Measurements from ENCODE around the gene TBC1D5. TPM values are rescaled to one million over a fixed set of nuclear protein-coding genes. Genes with fewer than 3 reads are reported as not detected.

The TBC1D5 gene
- total and polyA plus RNA-seq, 7 donors, result 7.2 to 82.3 (median 43.7) TPM

DNA sequence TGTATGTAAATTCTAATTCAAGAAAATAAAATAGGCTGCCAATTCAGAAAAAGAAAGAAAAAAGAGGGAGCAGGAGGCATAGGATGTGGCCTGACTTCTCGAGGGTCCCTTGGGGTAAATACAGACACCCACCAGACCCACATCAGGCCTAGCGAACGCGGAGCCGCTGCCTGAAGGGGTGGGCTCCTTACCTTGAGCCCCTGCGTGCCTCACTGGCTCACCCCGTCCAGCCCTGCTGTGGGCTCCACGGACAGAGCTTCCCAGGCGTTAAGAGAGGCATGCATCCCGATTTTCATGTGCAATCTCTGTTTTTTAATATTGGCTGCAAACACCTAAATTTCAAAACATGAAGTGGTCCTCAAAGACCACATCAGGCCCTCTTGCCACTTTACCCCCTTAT lies 599.9 kb downstream of the TBC1D5 start:
- Histone ChIP-seq H3K9me3 (no peaks in the 10 kb centered on the region), H3K4me3 (no peak overlapping the region), H3K27ac (no peak overlapping the region), H3K4me1 (no peaks in the 10 kb centered on the region), H3K27me3 (no peaks in the 10 kb centered on the region), H3K36me3 (no peaks in the 10 kb centered on the region)
- DNase-seq, result no peak
- intact Hi-C loops (cut with DNase I), result no loop called here
- 96 to 97% methylated on average over 10 of the region's 10 CpGs for WGBS, 2 donors
- TF ChIP-seq POLR2A (IDR thresholded peaks at IDR 0.05), result no peak
- TF ChIP-seq POLR2AphosphoS5 (IDR thresholded peaks at IDR 0.05), result no peak
- TF ChIP-seq, protein P1, sequence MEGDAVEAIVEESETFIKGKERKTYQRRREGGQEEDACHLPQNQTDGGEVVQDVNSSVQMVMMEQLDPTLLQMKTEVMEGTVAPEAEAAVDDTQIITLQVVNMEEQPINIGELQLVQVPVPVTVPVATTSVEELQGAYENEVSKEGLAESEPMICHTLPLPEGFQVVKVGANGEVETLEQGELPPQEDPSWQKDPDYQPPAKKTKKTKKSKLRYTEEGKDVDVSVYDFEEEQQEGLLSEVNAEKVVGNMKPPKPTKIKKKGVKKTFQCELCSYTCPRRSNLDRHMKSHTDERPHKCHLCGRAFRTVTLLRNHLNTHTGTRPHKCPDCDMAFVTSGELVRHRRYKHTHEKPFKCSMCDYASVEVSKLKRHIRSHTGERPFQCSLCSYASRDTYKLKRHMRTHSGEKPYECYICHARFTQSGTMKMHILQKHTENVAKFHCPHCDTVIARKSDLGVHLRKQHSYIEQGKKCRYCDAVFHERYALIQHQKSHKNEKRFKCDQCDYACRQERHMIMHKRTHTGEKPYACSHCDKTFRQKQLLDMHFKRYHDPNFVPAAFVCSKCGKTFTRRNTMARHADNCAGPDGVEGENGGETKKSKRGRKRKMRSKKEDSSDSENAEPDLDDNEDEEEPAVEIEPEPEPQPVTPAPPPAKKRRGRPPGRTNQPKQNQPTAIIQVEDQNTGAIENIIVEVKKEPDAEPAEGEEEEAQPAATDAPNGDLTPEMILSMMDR (IDR thresholded peaks at IDR 0.05), result no peak
- no peak for TF ChIP-seq EP300 (IDR thresholded peaks at IDR 0.05)

DNA sequence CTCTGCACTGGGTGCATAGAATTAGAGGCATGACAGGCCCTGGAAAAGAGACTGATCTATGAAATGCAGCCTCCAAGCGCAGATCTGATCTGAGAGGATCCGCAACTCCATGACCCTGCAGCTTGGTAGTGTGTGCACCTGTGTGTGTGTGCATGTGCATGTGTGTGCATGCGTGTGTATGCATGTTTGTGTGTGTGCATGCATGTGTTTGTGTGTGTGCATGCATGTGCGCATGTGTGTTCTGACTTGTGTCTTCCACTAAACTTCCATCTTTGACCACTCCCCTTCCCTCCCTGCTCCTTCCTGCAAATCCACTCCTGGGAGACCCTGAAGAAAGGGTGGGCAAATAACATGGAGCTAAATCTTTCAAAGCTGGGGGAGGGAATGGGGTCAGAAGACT lies 600.7 kb downstream of the TBC1D5 start:
- WGBS, 2 donors, result 97 to 98% methylated on average over 4 of the region's 4 CpGs
- no peak for TF ChIP-seq EP300 (IDR thresholded peaks at IDR 0.05)
- no peak for TF ChIP-seq POLR2AphosphoS5 (IDR thresholded peaks at IDR 0.05)
- TF ChIP-seq POLR2A (IDR thresholded peaks at IDR 0.05), result no peak
- TF ChIP-seq, protein P1 (IDR thresholded peaks at IDR 0.05), result no peak
- no peaks in the 10 kb centered on the region for H3K4me1 ChIP-seq
- no peaks in the 10 kb centered on the region for H3K36me3 ChIP-seq
- DNase-seq, result no peak
- H3K4me3 ChIP-seq, result no peak overlapping the region
- H3K27ac ChIP-seq, result no peak overlapping the region
- no peaks in the 10 kb centered on the region for H3K27me3 ChIP-seq
- H3K9me3 ChIP-seq, result no peaks in the 10 kb centered on the region
- intact Hi-C loops (cut with DNase I), result no loop called here

GRCh38 chr3:17140670-17141505 lies 601.5 kb downstream of the TBC1D5 start:
- WGBS, 2 donors, result 80 to 84% methylated on average over 13 of the region's 13 CpGs
- no peak for DNase-seq
- Histone ChIP-seq H3K27me3 (no peaks in the 10 kb centered on the region), H3K36me3 (no peaks in the 10 kb centered on the region), H3K27ac (no peak overlapping the region), H3K4me3 (no peak overlapping the region), H3K4me1 (no peaks in the 10 kb centered on the region), H3K9me3 (no peaks in the 10 kb centered on the region)
- TF ChIP-seq POLR2A (IDR thresholded peaks at IDR 0.05), result no peak
- TF ChIP-seq EP300 (IDR thresholded peaks at IDR 0.05), result no peak
- TF ChIP-seq, protein P1 (IDR thresholded peaks at IDR 0.05), result no peak
- TF ChIP-seq POLR2AphosphoS5 (IDR thresholded peaks at IDR 0.05), result no peak
- intact Hi-C loops (cut with DNase I), result no loop called here

DNA sequence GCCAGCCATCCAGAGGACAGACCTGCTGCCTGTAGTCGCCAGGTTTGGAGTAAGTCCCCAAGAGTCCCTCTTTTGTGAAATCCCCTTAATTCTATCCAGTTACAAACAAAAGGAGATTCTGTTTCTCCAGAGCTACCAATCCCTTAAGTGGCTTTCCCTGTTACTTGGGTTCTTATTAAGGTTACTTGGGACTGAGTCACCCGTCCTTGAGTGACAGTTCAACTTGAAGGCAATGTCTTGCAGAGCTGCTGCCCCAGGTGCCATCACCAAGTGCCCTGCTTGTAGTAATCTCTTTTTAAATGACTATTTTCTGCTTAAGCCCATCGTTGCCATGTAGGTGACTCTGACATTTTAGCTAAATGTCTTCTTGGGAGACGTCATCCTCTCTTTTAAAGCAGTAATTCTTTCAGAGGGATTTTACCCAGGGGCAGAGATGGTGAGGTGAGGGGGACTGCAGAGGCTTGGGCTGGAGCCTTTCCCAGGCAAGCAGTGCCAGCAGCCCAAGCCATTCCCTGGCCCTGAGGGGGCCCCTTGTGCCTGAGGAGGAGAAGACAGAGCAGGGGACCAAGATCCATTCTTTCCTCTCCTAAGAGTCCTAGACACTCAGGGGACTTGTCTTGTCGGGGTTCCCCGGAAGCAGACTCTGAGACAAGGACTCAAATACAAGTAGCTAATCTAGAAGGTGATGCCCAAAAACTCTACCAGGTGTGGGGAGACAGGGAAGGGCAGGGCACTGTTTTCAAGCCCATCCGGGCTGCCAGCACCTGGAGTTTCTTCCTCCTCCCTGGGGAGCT lies 604.0 kb downstream of the TBC1D5 start:
- intact Hi-C loops (cut with DNase I), result no loop called here
- Histone ChIP-seq H3K27ac (no peak overlapping the region), H3K4me1 (no peaks in the 10 kb centered on the region), H3K9me3 (no peaks in the 10 kb centered on the region), H3K36me3 (no peaks in the 10 kb centered on the region), H3K4me3 (no peak overlapping the region), H3K27me3 (no peaks in the 10 kb centered on the region)
- TF ChIP-seq POLR2AphosphoS5 (IDR thresholded peaks at IDR 0.05), result no peak
- TF ChIP-seq, protein P1 (IDR thresholded peaks at IDR 0.05), result no peak
- TF ChIP-seq POLR2A (IDR thresholded peaks at IDR 0.05), result no peak
- no peak for TF ChIP-seq EP300 (IDR thresholded peaks at IDR 0.05)
- DNase-seq, result no peak
- WGBS, 2 donors, result 82 to 93% methylated on average over 7 of the region's 7 CpGs

Measured in sigmoid colon (tissue), 7 donors.